Measurements from ENCODE around the gene ABHD17C.

DNA sequence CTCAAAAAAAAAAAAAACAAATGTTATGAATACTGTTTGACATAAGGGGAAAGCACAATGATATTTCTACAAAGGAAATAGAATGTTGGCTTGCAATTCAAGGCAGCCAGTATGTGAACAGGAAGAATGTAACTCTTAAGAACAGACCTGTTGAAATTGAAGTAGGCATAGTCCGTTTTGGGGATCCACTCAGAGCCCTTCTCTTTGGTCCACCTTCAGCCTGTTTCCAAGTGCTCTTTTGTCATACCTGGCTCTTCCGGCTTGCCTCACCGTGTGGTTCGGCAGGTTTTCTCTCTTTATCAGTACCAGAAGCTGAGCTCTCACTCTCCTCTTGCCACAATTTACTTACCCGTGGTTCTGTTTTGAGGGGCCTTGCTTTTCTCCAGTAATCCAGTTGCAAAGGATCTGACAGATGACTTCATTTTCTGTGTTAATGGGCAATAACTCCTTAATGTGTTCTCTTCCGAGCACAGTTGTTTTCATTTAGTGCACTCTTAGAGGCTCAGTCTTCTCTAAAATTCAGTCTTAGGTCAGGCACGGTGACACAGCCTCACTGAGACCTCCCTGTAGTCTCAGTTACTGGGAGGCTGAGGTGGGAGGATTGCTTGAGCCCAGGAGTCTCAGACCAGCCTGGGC, 6.7 kb downstream of the ABHD17C start:
- TF ChIP-seq, protein P1, sequence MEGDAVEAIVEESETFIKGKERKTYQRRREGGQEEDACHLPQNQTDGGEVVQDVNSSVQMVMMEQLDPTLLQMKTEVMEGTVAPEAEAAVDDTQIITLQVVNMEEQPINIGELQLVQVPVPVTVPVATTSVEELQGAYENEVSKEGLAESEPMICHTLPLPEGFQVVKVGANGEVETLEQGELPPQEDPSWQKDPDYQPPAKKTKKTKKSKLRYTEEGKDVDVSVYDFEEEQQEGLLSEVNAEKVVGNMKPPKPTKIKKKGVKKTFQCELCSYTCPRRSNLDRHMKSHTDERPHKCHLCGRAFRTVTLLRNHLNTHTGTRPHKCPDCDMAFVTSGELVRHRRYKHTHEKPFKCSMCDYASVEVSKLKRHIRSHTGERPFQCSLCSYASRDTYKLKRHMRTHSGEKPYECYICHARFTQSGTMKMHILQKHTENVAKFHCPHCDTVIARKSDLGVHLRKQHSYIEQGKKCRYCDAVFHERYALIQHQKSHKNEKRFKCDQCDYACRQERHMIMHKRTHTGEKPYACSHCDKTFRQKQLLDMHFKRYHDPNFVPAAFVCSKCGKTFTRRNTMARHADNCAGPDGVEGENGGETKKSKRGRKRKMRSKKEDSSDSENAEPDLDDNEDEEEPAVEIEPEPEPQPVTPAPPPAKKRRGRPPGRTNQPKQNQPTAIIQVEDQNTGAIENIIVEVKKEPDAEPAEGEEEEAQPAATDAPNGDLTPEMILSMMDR (IDR thresholded peaks at IDR 0.05) = no peak
- TF ChIP-seq EZH2 (IDR thresholded peaks at IDR 0.05) = no peak
- TF ChIP-seq EZH2phosphoT487 (IDR thresholded peaks at IDR 0.05) = no peak
